HEK293 (cell line): ENCODE results near the gene PIP5K1B.

Source experiments
- CTCF ChIA-PET: fragments of 350-600 bp; formaldehyde crosslinking; extraction: SDS; loops from one replicate; lab custom pipeline; 2021; ENCODE audit warnings: antibody characterized with exemption; lab: Yijun Ruan, JAX
- POLR2A ChIA-PET: fragments of 300-600 bp; formaldehyde crosslinking; extraction: SDS; loops from one replicate; lab custom pipeline; 2020; ENCODE audit warnings: antibody characterized with exemption, inconsistent platforms; lab: Yijun Ruan, JAX
- H3K27ac ChIP-seq: fragments of 200-500 bp; sonication (Bioruptor generic); 2 replicates; pipeline ENCODE4 v1.5.1; 2014; ENCODE audit warnings: low read depth, low read length, control low read depth, inconsistent platforms; ENCODE audit errors: extremely low read depth
- H3K36me3 ChIP-seq, 2 experiments: fragments of 200-500 bp in 1 of 2; sonication (Bioruptor generic) in 1 of 2; 1 replicate in 1 of 2; 2 replicates in 1 of 2; pipeline ENCODE4 v1.5.1; 2014 to 2017; ENCODE audit warnings: inconsistent platforms in 2 of 2, low read length in 2 of 2; ENCODE audit not compliant: control insufficient read depth in 2 of 2, insufficient read depth in 1 of 2
- H3K4me1 ChIP-seq: fragments of 200-500 bp; sonication (Bioruptor generic); 2 replicates; pipeline ENCODE4 v1.5.1; 2014; ENCODE audit warnings: mild to moderate bottlenecking, low read length, inconsistent platforms; ENCODE audit not compliant: control insufficient read depth, insufficient read depth
- H3K4me3 ChIP-seq: 2 replicates; pipeline ENCODE4 v1.5.1; 2011; ENCODE audit warnings: low read depth, mild to moderate bottlenecking, control low read depth, low read length, moderate library complexity
- H3K9me3 ChIP-seq: fragments of 200-500 bp; sonication (Bioruptor generic); 2 replicates; pipeline ENCODE4 v1.5.1; 2014; ENCODE audit warnings: low read depth, low read length, inconsistent platforms; ENCODE audit not compliant: control insufficient read depth, insufficient read depth
- BCL11B ChIP-seq: fragments of 450-650 bp; formaldehyde crosslinking; IDR thresholded peaks from 2 replicates; pipeline ENCODE4 v1.5.1; 2016; ENCODE audit warnings: low read depth, missing biosample characterization, missing genetic modification characterization
- GLI2 ChIP-seq: fragments of 450-650 bp; formaldehyde crosslinking; IDR thresholded peaks from 2 replicates; pipeline ENCODE4; 2017; ENCODE audit warnings: missing biosample characterization, missing genetic modification characterization, low read depth, borderline replicate concordance
- GLIS1 ChIP-seq: fragments of 450-650 bp; formaldehyde crosslinking; IDR thresholded peaks from 2 replicates; pipeline ENCODE4 v1.5.1; 2016; ENCODE audit warnings: missing biosample characterization, missing genetic modification characterization
- HIC1 ChIP-seq: fragments of 450-650 bp; formaldehyde crosslinking; IDR thresholded peaks from 2 replicates; pipeline ENCODE4 v1.5.1; 2016; ENCODE audit warnings: missing biosample characterization, missing genetic modification characterization
- PRDM2 ChIP-seq: fragments of 450-650 bp; formaldehyde crosslinking; IDR thresholded peaks from 2 replicates; pipeline ENCODE4 v1.5.1; 2016; ENCODE audit warnings: missing biosample characterization, missing genetic modification characterization, borderline replicate concordance
- ZBTB44 ChIP-seq: fragments of 450-650 bp; IDR thresholded peaks from 2 replicates; pipeline ENCODE4 v1.5.1; 2018; ENCODE audit warnings: missing biosample characterization, mild to moderate bottlenecking, missing genetic modification characterization
- ZBTB7A ChIP-seq: fragments of 450-650 bp; formaldehyde crosslinking; IDR thresholded peaks from 2 replicates; pipeline ENCODE4 v1.5.1; 2016; ENCODE audit warnings: low read depth, missing biosample characterization, missing genetic modification characterization
- ZBTB8A ChIP-seq: fragments of 450-650 bp; formaldehyde crosslinking; IDR thresholded peaks from 2 replicates; pipeline ENCODE4 v1.5.1; 2016; ENCODE audit warnings: missing biosample characterization, missing genetic modification characterization
- ZFHX2 ChIP-seq: fragments of 450-650 bp; formaldehyde crosslinking; conservative IDR thresholded peaks from 2 replicates; pipeline ENCODE4 v1.5.1; 2016; ENCODE audit warnings: missing biosample characterization, missing genetic modification characterization
- ZNF10 ChIP-seq: fragments of 450-650 bp; formaldehyde crosslinking; IDR thresholded peaks from 2 replicates; pipeline ENCODE4 v1.5.1; 2017; ENCODE audit warnings: missing biosample characterization, missing genetic modification characterization
- ZNF23 ChIP-seq: fragments of 450-650 bp; formaldehyde crosslinking; IDR thresholded peaks from 2 replicates; pipeline ENCODE4 v1.5.1; 2016; ENCODE audit warnings: missing biosample characterization, missing genetic modification characterization, borderline replicate concordance
- ZNF24 ChIP-seq: fragments of 450-650 bp; formaldehyde crosslinking; IDR thresholded peaks from 2 replicates; pipeline ENCODE4 v1.5.1; 2016; ENCODE audit warnings: missing biosample characterization, missing genetic modification characterization
- ZNF292 ChIP-seq: fragments of 450-650 bp; formaldehyde crosslinking; IDR thresholded peaks from 2 replicates; pipeline ENCODE4 v1.5.1; 2016; ENCODE audit warnings: low read depth, missing biosample characterization, missing genetic modification characterization, borderline replicate concordance
- ZNF423 ChIP-seq: fragments of 450-650 bp; formaldehyde crosslinking; IDR thresholded peaks from 2 replicates; pipeline ENCODE4 v1.5.1; 2016; ENCODE audit warnings: missing biosample characterization, missing genetic modification characterization
- ZNF561 ChIP-seq: fragments of 450-650 bp; IDR thresholded peaks from 2 replicates; pipeline ENCODE4 v1.5.1; 2018; ENCODE audit warnings: missing biosample characterization, missing genetic modification characterization, borderline replicate concordance
- ZNF629 ChIP-seq: fragments of 450-650 bp; formaldehyde crosslinking; IDR thresholded peaks from 2 replicates; pipeline ENCODE4 v1.5.1; 2017; ENCODE audit warnings: missing biosample characterization, missing genetic modification characterization
- ZNF670 ChIP-seq: fragments of 450-650 bp; formaldehyde crosslinking; IDR thresholded peaks from 2 replicates; pipeline ENCODE4 v1.5.1; 2016; ENCODE audit warnings: missing biosample characterization, missing genetic modification characterization, low read depth

The PIP5K1B gene

GRCh38 chr9:68836788-68837187 is 131.7 kb downstream of the PIP5K1B start:
- Histone ChIP-seq H3K27ac (no peak overlapping the region), H3K4me1 (no peaks in the 10 kb centered on the region), H3K36me3 (no peaks in the 10 kb centered on the region), H3K4me3 (no peak overlapping the region), H3K9me3 (no peaks in the 10 kb centered on the region)
- ChIA-PET POLR2A (no interaction called here), CTCF (interaction anchor here (0.6 kb wide), 1 partner anchor 8 kb away, joined by 3 read pairs; no protein-coding TSS in a partner anchor)
- TF ChIP-seq ZNF292 (tag by site-specific recombination) (no peak), HIC1 (tag by site-specific recombination) (no peak), GLI2 (tag by site-specific recombination) (no peak), PRDM2 (tag by site-specific recombination) (no peak), BCL11B (no peak), ZFHX2 (tag by site-specific recombination) (no peak), GLIS1 (tag by site-specific recombination) (no peak), ZNF23 (no peak), ZBTB8A (tag by site-specific recombination) (no peak), ZBTB7A (tag by site-specific recombination) (no peak), ZBTB44 (no peak), ZNF670 (tag by site-specific recombination) (no peak), ZNF423 (no peak), ZNF10 (tag by site-specific recombination) (no peak), ZNF24 (tag by site-specific recombination) (no peak), ZNF561 (tag by site-specific recombination) (no peak)

GRCh38 chr9:68838245-68838644 is 133.2 kb downstream of the PIP5K1B start:
- H3K36me3 ChIP-seq: no peaks in the 10 kb centered on the region
- ChIA-PET CTCF (no interaction called here), POLR2A (no interaction called here)
- no peak for TF ChIP-seq ZNF629 (tag by site-specific recombination)
- H3K27ac ChIP-seq: no peak overlapping the region
- no peaks in the 10 kb centered on the region for H3K4me1 ChIP-seq
- no peaks in the 10 kb centered on the region for H3K9me3 ChIP-seq
- no peak overlapping the region for H3K4me3 ChIP-seq
